ENCODE data around the gene MAP3K5. TPM values are rescaled to one million over a fixed set of nuclear protein-coding genes. Genes with fewer than 3 reads are reported as not detected.

The MAP3K5 gene
- total RNA-seq, 6 donors from 2014 or later, result 26.4 to 45.1 (median 41.8) TPM

GRCh38 chr6:136666041-136666440 is 126.2 kb downstream of the MAP3K5 start:
- peaks cover 0 to 7% (median 0%) of the 10 kb centered on the region in 4 donors for H3K4me1 ChIP-seq
- no peaks in the 10 kb centered on the region for H3K9me3 ChIP-seq
- ATAC-seq (ENCODE audit: low FRiP score in 2 of 2) (no peak), DNase-seq (no peak)
- TF ChIP-seq POLR2A (IDR thresholded peaks at IDR 0.05) (no peak), POLR2AphosphoS5 (IDR thresholded peaks at IDR 0.05) (no peak), CTCF (IDR thresholded peaks at IDR 0.05) (no peak), EP300 (IDR thresholded peaks at IDR 0.05) (no peak)
- H3K27me3 ChIP-seq, result no peaks in the 10 kb centered on the region
- no peak overlapping the region for H3K4me3 ChIP-seq
- no peak overlapping the region for H3K27ac ChIP-seq
- whole genome bisulfite sequencing, 2 donors, result 97% methylated on average over 1 of the region's 1 CpG
- peaks cover 0 to 17% (median 0%) of the 10 kb centered on the region in 4 donors for H3K36me3 ChIP-seq

- ATAC-seq (ENCODE audit: low FRiP score in 2 of 2) (no peak), DNase-seq (no peak)
- H3K4me1 ChIP-seq, result no peaks in the 10 kb centered on the region
- WGBS, 2 donors, result 87 to 94% methylated on average over 3 of the region's 3 CpGs
- no peak for TF ChIP-seq POLR2A (IDR thresholded peaks at IDR 0.05)
- no peak for TF ChIP-seq EP300 (IDR thresholded peaks at IDR 0.05)
- no peak for TF ChIP-seq POLR2AphosphoS5 (IDR thresholded peaks at IDR 0.05)
- no peak for TF ChIP-seq CTCF (IDR thresholded peaks at IDR 0.05)
- no peak overlapping the region for H3K4me3 ChIP-seq
- H3K36me3 ChIP-seq, result peaks cover 0 to 20% (median 5%) of the 10 kb centered on the region in 4 donors
- H3K27ac ChIP-seq, result no peak overlapping the region
- no peaks in the 10 kb centered on the region for H3K9me3 ChIP-seq
- H3K27me3 ChIP-seq, result no peaks in the 10 kb centered on the region
These were observed 129.7 kb downstream of the MAP3K5 start for GRCh38 chr6:136662347-136663237.

GRCh38 chr6:136660727-136661126 is 131.6 kb downstream of the MAP3K5 start:
- no peaks in the 10 kb centered on the region for H3K9me3 ChIP-seq
- H3K4me1 ChIP-seq, result peaks cover 0 to 7% (median 0%) of the 10 kb centered on the region in 4 donors
- no peak for DNase-seq
- H3K36me3 ChIP-seq, result peaks cover 0 to 25% (median 8%) of the 10 kb centered on the region in 4 donors
- H3K27me3 ChIP-seq, result no peaks in the 10 kb centered on the region
- no peak for ATAC-seq (ENCODE audit: low FRiP score in 2 of 2)
- no peak overlapping the region for H3K27ac ChIP-seq
- TF ChIP-seq POLR2A (IDR thresholded peaks at IDR 0.05) (no peak), EP300 (IDR thresholded peaks at IDR 0.05) (no peak), CTCF (IDR thresholded peaks at IDR 0.05) (no peak), POLR2AphosphoS5 (IDR thresholded peaks at IDR 0.05) (no peak)
- no peak overlapping the region for H3K4me3 ChIP-seq
- WGBS, 2 donors, result 92 to 100% methylated on average over 1 of the region's 1 CpG

- no peak for ATAC-seq (ENCODE audit: low FRiP score in 2 of 2)
These were observed 132.2 kb downstream of the MAP3K5 start for GRCh38 chr6:136659991-136660499.

More at GRCh38 chr6:136659991-136660499, 132.2 kb downstream of the MAP3K5 start:
- no peak overlapping the region for H3K27ac ChIP-seq
- DNase-seq, result no peak
- no peaks in the 10 kb centered on the region for H3K27me3 ChIP-seq
- H3K9me3 ChIP-seq, result no peaks in the 10 kb centered on the region
- H3K36me3 ChIP-seq, result peaks cover 0 to 31% (median 8%) of the 10 kb centered on the region in 4 donors
- H3K4me3 ChIP-seq, result no peak overlapping the region
- peaks cover 0 to 11% (median 2%) of the 10 kb centered on the region in 4 donors for H3K4me1 ChIP-seq
- TF ChIP-seq CTCF (IDR thresholded peaks at IDR 0.05) (no peak), POLR2AphosphoS5 (IDR thresholded peaks at IDR 0.05) (no peak), POLR2A (IDR thresholded peaks at IDR 0.05) (no peak), EP300 (IDR thresholded peaks at IDR 0.05) (no peak)
- 87 to 96% methylated on average over 6 of the region's 6 CpGs for WGBS, 2 donors
